Ovary (tissue), 3 donors: ENCODE data around the gene HINT2.

ENCODE experiments used
- EP300 ChIP-seq: sonication (generic); formaldehyde crosslinking; IDR thresholded peaks from one replicate; pipeline ENCODE4 v1.6.1; 2017; ENCODE audit warnings: antibody characterized with exemption
- POLR2A ChIP-seq: fragments of 450-650 bp; IDR thresholded peaks from one replicate; pipeline ENCODE4 v1.6.1; 2017; ENCODE audit warnings: antibody characterized with exemption, mild to moderate bottlenecking, moderate library complexity
- TF ChIP-seq, protein P1 (sequence below), 3 donors: fragments of 450-650 bp in 2 of 3; fragments of 200-600 bp in 1 of 3; IDR thresholded peaks; one replicate each; pipeline versions ENCODE4 v1.5.1 to v1.8.0; 2016 to 2022; ENCODE audit warnings: antibody characterized with exemption in 3 of 3, mild to moderate bottlenecking in 1 of 3
- donor health status: DM: no; HTN: no; CAD: no.

- TF ChIP-seq, protein P1, sequence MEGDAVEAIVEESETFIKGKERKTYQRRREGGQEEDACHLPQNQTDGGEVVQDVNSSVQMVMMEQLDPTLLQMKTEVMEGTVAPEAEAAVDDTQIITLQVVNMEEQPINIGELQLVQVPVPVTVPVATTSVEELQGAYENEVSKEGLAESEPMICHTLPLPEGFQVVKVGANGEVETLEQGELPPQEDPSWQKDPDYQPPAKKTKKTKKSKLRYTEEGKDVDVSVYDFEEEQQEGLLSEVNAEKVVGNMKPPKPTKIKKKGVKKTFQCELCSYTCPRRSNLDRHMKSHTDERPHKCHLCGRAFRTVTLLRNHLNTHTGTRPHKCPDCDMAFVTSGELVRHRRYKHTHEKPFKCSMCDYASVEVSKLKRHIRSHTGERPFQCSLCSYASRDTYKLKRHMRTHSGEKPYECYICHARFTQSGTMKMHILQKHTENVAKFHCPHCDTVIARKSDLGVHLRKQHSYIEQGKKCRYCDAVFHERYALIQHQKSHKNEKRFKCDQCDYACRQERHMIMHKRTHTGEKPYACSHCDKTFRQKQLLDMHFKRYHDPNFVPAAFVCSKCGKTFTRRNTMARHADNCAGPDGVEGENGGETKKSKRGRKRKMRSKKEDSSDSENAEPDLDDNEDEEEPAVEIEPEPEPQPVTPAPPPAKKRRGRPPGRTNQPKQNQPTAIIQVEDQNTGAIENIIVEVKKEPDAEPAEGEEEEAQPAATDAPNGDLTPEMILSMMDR (IDR thresholded peaks at IDR 0.05), result no peak
- TF ChIP-seq POLR2A, result no peak
- TF ChIP-seq EP300, result no peak
Observed at GRCh38 chr9:35771534-35771933, 43.3 kb downstream of the HINT2 start.
